Kidney (tissue), 14 donors: Measurements from ENCODE around the gene NHEJ1. TPM values are rescaled to one million over a fixed set of nuclear protein-coding genes. Genes with fewer than 3 reads are reported as not detected.

Experiments
- DNase-seq, 5 donors: peaks; one replicate each; pipeline ENCODE4 v3.0.0-alpha.2; 2013 to 2020
- FAIRE-seq: peaks from 2 replicates; lab custom pipeline; 2012; peaks lifted over from hg19 to GRCh38; lab: Jason Lieb, UNC
- H3K27ac ChIP-seq, 2 donors: one replicate each; pipeline ENCODE4 v1.7.0; 2013; ENCODE audit warnings: low read depth in 2 of 2, low read length in 2 of 2, inconsistent platforms in 1 of 2
- H3K27me3 ChIP-seq: one replicate; pipeline ENCODE4 v1.7.1; 2013; ENCODE audit warnings: low read length, inconsistent platforms; ENCODE audit not compliant: control insufficient read depth, insufficient read depth
- H3K36me3 ChIP-seq, 3 donors: one replicate each; pipeline versions ENCODE4 v1.7.0 to v1.7.1; 2013; ENCODE audit warnings: low read length in 3 of 3, control low read depth in 1 of 3, inconsistent platforms in 1 of 3; ENCODE audit not compliant: insufficient read depth in 3 of 3, control insufficient read depth in 2 of 3
- H3K4me1 ChIP-seq, 3 donors: one replicate each; pipeline versions ENCODE4 v1.7.0 to v1.7.1; 2013; ENCODE audit warnings: low read length in 3 of 3, inconsistent platforms in 1 of 3, low read depth in 1 of 3; ENCODE audit not compliant: control insufficient read depth in 2 of 3, insufficient read depth in 2 of 3
- H3K4me3 ChIP-seq, 3 donors: one replicate each; pipeline versions ENCODE4 v1.7.0 to v1.8.1; 2013; ENCODE audit warnings: low read length in 3 of 3, control low read depth in 1 of 3, inconsistent platforms in 1 of 3
- H3K9ac ChIP-seq, 3 donors: one replicate each; pipeline versions ENCODE4 v1.7.0 to v1.7.1; 2013; ENCODE audit warnings: low read length in 3 of 3, control low read depth in 1 of 3, inconsistent platforms in 1 of 3
- H3K9me3 ChIP-seq, 3 donors: one replicate each; pipeline versions ENCODE4 v1.7.0 to v1.7.1; 2013; ENCODE audit warnings: low read length in 3 of 3, control low read depth in 1 of 3, inconsistent platforms in 1 of 3; ENCODE audit not compliant: control insufficient read depth in 2 of 3, insufficient read depth in 1 of 3
- intact Hi-C: fragments of 100-400 bp; cut with DNase I; formaldehyde crosslinking; loops from one replicate; pipeline ENCODE4 v1.11.1; 2022
- polyA plus RNA-seq: library from polyadenylated mRNA; stranded (reverse); fragments of 350-450 nt; fragmentation: Illumina TruSeq; extraction: RNeasy Lipid Tissue Mini Kit (QIAGEN cat#74804); gene quantifications from one replicate; pipeline ENCODE4 v1.2.3, GENCODE V29; 2014; ENCODE audit warnings: low read depth, low replicate concordance; ENCODE audit not compliant: insufficient read depth
- total RNA-seq: library from RNA; stranded (reverse); fragmentation: NEBNext Ultra II Directional; extraction: Animal tissue kit (Norgen Biotek cat#: 25700); gene quantifications from one replicate; pipeline ENCODE4 v1.2.1, GENCODE V29; 2021
- TF ChIP-seq, protein P1 (sequence below): IDR thresholded peaks from 3 replicates; pipeline ENCODE4 v1.5.1; 2012; ENCODE audit warnings: mild to moderate bottlenecking, moderate library complexity, borderline replicate concordance; ENCODE audit not compliant: insufficient read depth; ENCODE audit errors: extremely low read depth
- donor health status: control.
- donor health status: control.
- donor health status: control.
- donor health status: control.
- donor health status: control.
- donor health status: DM: yes; HTN: yes; CAD: no.
- donor health status: Normal renal cell carcinoma (clear cell type).

The NHEJ1 gene
- total and polyA plus RNA-seq, 2 donors from 2014 or later = 17.5 to 17.7 TPM

DNA sequence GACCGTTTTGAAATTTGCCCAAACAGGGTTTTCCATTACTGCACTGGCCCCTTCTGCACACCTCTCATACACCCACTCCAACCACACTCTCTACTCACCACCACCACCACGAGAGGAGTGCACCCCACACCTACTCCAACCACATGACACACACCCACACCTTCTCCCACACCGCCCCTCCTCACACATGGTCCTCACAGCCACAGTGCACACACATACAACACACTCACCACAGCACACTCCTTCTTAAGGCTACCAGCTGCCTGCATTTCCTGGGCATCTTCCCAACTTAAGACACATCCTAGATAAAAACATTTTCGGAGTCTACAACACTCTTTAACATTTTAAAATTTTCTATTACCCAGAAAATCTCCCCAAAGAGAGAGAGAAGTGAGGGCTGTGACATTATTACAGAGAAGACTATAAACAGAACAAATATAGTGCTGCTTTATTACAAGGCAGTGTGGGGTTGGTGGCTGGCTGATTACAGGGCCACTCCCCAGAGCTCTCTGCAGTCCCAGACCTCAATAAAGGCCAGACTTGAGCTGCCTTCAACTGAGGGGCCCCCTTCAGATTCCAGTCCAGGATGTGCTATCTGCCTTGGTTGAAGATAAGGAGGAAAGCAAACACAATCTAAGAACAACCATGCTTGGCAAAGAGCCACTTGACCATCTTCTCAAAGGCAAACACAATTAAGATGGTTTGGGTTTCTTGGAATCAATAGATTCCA is 36.1 kb downstream of the NHEJ1 start:
- TF ChIP-seq, protein P1, sequence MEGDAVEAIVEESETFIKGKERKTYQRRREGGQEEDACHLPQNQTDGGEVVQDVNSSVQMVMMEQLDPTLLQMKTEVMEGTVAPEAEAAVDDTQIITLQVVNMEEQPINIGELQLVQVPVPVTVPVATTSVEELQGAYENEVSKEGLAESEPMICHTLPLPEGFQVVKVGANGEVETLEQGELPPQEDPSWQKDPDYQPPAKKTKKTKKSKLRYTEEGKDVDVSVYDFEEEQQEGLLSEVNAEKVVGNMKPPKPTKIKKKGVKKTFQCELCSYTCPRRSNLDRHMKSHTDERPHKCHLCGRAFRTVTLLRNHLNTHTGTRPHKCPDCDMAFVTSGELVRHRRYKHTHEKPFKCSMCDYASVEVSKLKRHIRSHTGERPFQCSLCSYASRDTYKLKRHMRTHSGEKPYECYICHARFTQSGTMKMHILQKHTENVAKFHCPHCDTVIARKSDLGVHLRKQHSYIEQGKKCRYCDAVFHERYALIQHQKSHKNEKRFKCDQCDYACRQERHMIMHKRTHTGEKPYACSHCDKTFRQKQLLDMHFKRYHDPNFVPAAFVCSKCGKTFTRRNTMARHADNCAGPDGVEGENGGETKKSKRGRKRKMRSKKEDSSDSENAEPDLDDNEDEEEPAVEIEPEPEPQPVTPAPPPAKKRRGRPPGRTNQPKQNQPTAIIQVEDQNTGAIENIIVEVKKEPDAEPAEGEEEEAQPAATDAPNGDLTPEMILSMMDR = no peak
- H3K9me3 ChIP-seq = no peaks in the 10 kb centered on the region
- H3K4me1 ChIP-seq = peaks cover 0 to 42% (median 30%) of the 10 kb centered on the region in 3 donors
- no peak for FAIRE-seq
- intact Hi-C loops = no loop called here
- DNase-seq = no peak
- H3K4me3 ChIP-seq = peak overlapping the region in 2 of 3 donors; percentile 32 to 40
- peak overlapping the region; percentile 65 to 76 for H3K27ac ChIP-seq
- H3K36me3 ChIP-seq = no peaks in the 10 kb centered on the region
- H3K27me3 ChIP-seq = no peaks in the 10 kb centered on the region
- H3K9ac ChIP-seq = no peak overlapping the region

DNA sequence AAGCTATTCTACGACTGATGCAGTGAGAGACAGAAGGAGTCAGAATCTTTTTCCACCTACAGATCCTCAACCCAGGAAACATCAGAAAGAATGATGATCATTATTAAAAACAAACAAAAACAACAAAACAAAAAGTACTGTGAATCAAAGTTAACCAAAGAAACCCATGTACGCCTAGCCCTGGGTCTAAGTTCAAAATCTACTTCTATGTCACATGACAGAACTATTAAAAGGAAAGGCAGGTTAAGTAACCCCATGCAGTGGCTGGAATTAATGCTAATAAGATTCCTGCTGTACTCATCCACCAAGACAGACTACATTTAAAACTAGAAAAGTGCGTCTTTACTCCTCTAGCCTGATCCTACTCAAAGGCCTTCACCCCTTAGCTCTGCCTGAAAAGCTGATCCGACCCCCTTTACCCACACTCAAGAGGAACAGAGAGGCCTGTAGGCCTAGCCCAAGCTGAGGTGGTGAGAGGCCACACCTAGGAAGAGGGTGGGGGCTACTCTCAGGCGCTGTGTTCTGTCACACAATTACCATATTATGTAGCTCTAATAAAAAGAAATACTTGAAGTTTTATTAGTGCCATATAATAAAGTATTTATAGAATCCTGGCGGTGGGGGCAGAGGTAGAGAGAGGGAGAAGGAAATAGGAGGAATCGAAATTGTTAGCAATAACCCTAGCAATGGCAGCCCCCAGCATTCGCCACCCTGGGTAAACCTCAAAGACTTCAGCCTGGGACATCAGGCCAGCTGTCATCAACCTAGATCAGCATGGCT is 37.1 kb downstream of the NHEJ1 start:
- no peak for FAIRE-seq

DNA sequence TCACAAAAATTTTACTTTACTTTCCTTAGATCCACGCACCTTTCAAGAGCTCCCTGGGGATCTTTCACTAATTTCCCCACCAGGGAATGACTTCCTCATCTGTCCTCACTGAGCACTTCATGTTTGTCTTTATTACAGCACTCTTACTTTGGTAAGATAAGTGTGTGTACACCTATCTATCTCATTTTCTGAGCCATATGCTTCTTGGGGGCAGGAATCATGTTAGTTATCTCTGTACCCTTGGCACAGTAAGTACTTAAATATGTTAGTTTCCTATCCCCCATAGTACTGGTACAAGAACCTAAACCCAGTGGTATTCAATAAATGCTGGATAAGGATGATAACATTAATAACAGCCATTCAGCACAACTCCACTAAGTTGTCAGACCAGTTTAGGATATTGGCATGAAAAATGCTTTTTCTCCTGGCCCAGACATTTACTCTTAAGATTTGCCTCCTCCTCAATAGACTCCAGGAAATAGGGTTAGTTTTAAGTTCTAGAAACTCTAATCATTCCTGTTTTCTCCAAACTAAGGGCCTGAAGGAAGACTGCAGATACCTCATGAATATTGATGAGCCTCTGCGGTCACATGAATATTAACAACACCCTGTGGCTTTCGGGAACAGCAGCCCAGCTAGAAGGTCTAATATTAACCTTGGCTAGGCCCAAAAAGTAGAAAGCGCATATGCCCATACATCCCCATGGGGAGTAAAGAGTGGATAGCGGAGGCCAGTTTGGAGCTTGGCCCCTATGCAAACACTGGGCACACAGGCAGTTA is 38.2 kb downstream of the NHEJ1 start:
- TF ChIP-seq, protein P1 = no peak
- DNase-seq (no peak), FAIRE-seq (no peak)
- no peaks in the 10 kb centered on the region for H3K27me3 ChIP-seq
- H3K9ac ChIP-seq = no peak overlapping the region
- H3K27ac ChIP-seq = peak overlapping the region; percentile 66 to 83
- H3K4me3 ChIP-seq = peak overlapping the region in 2 of 3 donors; percentile 4 to 22
- no peaks in the 10 kb centered on the region for H3K36me3 ChIP-seq
- intact Hi-C loops = no loop called here
- no peaks in the 10 kb centered on the region for H3K9me3 ChIP-seq
- peaks cover 0 to 38% (median 25%) of the 10 kb centered on the region in 3 donors for H3K4me1 ChIP-seq

More for the DNA sequence above, 37.1 kb downstream of the NHEJ1 start:
- intact Hi-C loops = no loop called here
- H3K4me1 ChIP-seq = peaks cover 0 to 42% (median 30%) of the 10 kb centered on the region in 3 donors
- TF ChIP-seq, protein P1 = no peak
- no peak for DNase-seq
- no peak overlapping the region for H3K9ac ChIP-seq
- H3K27ac ChIP-seq = peak overlapping the region; percentile 66 to 83
- no peaks in the 10 kb centered on the region for H3K27me3 ChIP-seq
- no peaks in the 10 kb centered on the region for H3K36me3 ChIP-seq
- peak overlapping the region in 2 of 3 donors; percentile 32 to 40 for H3K4me3 ChIP-seq
- no peaks in the 10 kb centered on the region for H3K9me3 ChIP-seq
